Activated T-helper 9 cell treated with anti-CD3 and anti-CD28 coated beads, Interleukin-2, amount 50 U/mL, for 16 hours (primary cell): ENCODE measurements around the gene PI4K2A.
A peak's percentile ranks its signal among the peaks of the same experiment; 100 is the strongest.

ENCODE experiments used
- DNase-seq: peaks from one replicate; pipeline ENCODE4 v3.0.0-alpha.2; 2020; ENCODE audit warnings: low read depth

Gene PI4K2A

GRCh38 chr10:97640174-97640867, at the start of gene PI4K2A:
Gene PI4K2A, plus strand, starts transcription at chr10:97640671. Its CDS starts 72 bp downstream, at chr10:97640743.
- peak; percentile 99 for DNase-seq

GRCh38 chr10:97590748-97591495, 49.5 kb upstream of the PI4K2A start:
- no peak for DNase-seq

GRCh38 chr10:97593421-97593820, 47.0 kb upstream of the PI4K2A start:
- no peak for DNase-seq

GRCh38 chr10:97596101-97597082, 44.1 kb upstream of the PI4K2A start:
- no peak for DNase-seq

GRCh38 chr10:97597778-97598177, 42.7 kb upstream of the PI4K2A start:
- DNase-seq, result no peak

DNA sequence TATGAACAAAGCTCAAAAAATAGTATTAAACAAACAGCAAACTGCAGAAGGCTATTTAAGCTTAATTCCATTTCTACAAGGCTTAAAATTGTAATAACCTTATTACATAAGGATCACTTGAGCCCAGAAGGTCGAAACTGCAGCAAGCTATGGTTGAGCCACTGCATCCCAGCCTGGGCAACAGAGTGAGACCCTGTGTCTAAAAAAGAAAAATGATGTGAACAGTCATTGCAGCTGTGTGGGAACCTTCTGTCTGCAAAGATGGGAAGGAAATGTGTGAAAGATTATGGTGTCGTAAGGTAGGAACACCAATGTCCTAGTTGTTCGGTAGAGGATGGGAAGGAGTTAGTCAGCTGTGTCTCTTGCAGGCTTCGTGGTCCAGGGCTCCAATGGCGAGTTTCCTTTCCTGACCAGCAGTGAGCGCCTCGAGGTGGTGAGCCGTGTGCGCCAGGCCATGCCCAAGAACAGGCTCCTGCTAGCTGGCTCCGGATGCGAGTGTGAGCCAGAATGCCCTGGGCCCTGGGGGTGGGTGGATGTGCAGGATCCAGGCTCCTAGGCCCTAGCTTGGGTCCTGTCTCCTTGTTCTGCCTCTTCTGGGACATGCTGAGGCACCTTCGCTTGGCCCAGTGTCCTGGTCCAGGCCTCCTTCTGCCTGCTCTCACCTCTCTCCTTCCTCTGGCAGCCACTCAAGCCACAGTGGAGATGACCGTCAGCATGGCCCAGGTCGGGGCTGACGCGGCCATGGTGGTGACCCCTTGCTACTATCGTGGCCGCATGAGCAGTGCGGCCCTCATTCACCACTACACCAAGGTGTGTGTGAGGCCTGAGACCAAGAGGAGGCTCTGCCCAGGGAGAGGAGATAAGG, 41.8 kb upstream of the PI4K2A start:
- DNase-seq, result no peak

- DNase-seq, result no peak
Measured at GRCh38 chr10:97599272-97599619, 41.2 kb upstream of the PI4K2A start.

- DNase-seq, result no peak
Measured at GRCh38 chr10:97600616-97601015, 39.9 kb upstream of the PI4K2A start.

DNA sequence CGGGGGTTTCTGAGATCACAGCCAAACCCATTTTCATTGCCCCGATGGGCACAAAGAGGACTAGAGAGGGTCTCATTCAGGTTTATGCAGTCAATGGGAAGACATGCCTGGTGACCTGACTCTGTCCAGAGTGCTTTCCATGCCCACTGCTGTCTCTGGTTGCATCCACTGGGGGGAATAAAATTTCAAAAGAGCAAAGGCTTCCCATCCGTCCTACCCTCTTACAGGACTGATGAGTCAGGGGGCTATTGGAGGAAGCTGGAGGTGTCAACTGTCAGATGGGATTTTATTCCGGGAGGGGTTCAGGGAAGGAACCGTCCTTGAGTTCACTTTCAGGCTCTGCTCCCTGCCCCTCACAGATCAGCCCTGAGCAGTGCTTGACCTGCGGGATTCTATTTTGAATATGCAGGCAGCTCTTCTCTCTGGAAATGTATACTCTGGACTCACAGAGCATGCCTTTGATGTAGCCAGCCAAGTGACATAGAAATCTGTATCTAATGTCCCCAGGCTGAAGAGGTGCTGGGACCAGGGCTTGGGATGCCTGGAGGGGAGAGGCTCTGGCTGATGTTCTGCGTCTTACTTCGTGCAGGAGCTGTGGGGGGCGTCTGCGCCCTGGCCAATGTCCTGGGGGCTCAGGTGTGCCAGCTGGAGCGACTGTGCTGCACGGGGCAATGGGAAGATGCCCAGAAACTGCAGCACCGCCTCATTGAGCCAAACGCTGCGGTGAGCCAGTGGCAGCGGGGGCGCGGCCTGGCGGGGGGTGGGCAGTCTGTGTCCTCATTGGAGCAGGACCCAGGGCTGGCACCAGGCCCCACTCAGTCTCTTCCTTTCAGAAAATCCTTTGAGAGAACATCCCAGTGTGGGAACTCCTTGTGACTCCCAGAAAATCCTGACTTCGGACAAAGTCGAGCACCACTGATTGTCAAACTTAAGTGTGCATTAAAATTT, 38.9 kb upstream of the PI4K2A start:
- no peak for DNase-seq

DNA sequence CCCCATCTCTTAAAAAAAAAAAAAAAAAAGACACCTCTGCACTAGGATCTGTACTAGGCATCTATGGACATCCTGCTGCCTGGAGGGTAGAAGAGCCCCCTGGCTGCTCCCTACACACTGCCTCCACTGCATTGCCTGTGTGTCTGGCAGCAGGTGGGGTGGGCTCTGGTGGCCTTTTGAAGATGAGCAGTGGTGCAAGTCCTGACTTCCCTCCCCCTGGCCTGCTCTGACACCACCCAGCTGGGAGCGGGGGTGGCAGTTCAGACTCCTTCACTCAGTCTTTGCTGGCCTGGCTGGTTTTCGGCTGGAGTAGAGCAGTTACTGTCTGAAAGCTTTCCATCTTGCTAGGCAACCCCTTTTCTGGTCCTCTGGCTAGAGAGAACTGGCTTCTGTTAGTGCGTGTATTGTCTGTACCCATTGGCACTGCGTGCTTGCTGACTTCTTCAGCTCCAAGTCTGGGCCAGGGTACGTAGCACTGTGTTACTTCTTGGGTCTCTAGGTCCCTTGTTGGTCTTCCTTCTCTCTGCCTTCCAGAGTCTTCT, 33.3 kb upstream of the PI4K2A start:
- DNase-seq, result no peak

DNA sequence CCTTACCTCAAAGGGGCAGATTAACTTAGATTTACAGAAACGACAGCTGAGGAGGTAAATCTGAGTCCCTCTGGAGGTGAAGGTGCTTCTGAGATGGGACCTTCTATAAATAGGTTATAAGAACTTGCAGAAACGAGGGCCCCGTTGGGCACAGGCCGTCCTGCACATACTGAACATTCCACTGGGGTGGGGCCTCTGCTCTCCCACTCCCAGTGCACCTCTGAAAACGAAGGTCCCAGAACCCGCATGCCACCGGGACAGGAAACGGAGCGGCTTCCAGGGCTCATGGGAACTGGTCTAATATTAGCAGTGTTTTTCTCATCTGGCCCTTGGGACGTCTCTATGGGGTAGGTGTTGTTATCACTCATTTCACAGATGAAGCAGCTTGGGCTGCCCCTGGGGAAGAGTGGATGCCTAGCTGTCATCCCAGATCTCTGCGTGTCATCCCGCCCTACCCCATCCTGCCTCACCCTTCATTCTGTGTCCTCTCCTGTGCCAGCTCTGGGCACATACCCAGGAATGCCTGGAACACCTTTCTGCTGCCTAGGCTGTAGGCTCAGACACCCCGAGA, 31.4 kb upstream of the PI4K2A start:
- no peak for DNase-seq

- DNase-seq, result no peak
Measured at GRCh38 chr10:97611473-97611872, 29.0 kb upstream of the PI4K2A start.

GRCh38 chr10:97612386-97612785, 28.1 kb upstream of the PI4K2A start:
- DNase-seq, result no peak

GRCh38 chr10:97618285-97618684, 22.2 kb upstream of the PI4K2A start:
- DNase-seq, result no peak

DNA sequence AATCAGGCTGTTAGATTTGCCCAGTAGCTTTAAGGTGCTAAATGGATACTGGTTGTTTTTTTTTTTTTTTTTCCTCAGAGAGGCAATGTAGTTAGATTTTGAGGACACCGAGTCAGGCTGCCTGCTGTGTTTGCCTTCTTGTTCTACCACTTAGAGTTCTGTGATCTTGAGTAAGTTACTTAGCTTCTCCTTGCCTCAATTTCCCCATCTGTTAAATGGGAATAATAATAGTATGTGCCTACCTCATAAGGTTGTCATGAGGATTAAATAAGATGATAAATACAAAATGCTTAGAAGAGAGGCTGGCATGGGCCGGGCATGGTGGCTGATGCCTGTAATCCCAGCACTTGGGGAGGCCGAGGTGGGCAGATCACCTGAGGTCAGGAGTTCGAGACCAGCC, 21.7 kb upstream of the PI4K2A start:
- no peak for DNase-seq

DNA sequence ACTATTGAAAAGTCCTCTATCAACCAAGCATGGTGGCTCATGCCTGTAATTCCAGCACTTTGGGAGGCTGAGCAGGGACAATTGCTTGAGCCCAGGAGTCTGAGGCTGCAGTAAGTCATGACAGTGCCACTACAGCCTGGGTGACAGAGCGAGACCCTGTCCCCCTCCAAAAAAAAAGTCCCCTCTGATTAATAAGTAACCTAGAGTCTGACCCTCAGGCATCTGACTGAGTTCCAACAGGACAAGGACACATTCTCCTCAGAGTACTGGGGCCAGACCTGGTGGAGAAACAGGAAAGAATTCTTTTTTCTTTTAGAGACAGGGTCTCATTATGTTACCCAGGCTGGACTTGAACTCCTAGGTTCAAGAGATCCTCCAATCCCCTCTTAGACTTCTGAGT, 17.2 kb upstream of the PI4K2A start:
- DNase-seq, result no peak

DNA sequence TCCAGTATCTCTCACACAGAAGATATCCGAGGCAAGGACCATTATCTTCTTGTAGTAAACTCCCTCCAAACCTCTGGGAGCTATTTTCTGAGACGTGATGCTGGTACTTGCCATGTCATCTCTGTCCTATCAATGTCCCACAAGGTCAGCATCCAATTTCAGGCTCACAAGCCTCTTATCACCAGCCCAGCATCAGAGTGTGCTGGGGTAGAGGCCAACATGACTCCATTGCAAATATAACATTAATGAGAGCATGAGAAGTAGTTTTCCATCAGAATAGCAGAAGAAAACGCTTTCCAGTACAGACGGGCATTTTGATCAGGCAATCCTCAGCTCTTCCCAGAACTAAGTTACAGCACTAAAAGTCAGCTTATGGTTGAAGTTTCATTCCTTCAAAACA, 12.7 kb upstream of the PI4K2A start:
- DNase-seq, result no peak

- no peak for DNase-seq
Measured at GRCh38 chr10:97628228-97628627, 12.2 kb upstream of the PI4K2A start.

DNA sequence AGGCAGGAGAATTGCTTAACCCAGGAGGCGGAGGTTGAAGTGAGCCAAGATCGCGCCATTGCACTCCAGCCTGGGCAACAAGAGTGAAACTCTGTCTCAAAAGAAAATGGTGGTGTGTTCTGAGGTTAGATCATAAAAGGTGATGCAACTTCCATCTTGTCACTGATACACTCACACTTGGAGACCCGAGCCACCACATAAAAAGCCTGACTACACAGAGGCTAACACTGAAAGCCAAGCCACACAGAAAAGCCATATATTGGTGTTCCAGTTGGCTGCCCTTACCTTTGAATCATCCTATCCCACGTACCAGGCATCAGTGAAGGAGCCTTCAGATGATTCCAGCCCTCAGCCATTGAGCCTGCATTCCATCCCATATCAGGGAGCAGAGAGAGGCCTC, 11.2 kb upstream of the PI4K2A start:
- DNase-seq, result no peak

- DNase-seq, result no peak
Measured at GRCh38 chr10:97631098-97631497, 9.4 kb upstream of the PI4K2A start.
